ENCODE measurements around the gene EXOC3L2.

EXOC3L2 gene

DNA sequence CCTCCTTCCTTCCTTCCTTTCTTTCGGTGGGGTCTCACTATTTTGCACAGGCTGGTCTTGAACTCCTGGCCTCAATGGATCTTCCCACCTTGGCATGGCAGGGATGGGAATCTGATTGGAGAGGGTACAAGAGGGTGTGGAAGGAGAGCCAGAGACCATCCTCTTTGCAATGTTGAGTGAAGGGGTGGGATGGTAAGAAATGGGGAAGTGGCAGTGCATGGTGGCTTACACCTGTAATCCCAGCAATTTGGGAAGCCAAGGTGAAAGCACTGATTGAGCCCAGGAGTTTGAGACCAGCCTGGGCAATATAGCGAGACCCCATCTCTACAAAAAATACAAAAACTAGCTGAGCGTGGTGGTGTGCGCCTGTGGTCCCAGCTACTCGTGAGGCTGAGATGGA is 61.1 kb downstream of the EXOC3L2 start:
- DNase-seq (ENCODE audit: extremely low read depth in 1 of 2, low read depth in 1 of 2): no peak

DNA sequence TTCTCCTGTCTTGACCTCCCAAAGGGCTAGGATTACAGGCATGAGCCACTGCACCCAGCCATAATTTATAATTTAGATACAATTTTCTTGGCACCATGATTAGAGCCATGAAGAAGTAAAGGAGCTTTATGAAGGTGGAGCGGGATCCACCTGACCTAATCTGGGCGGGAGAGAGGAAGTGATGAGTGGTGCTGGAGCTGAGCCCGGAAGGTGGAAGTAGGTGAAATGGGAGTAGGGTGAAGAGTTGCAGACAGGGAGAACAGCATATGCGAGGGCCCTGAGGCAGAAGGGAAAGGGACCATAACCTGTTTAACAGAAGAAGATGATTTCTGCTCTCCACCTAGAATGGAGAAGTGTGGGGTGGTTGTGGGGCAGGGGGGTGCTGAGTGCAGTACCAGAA is 62.4 kb downstream of the EXOC3L2 start:
- no peak for DNase-seq (ENCODE audit: extremely low read depth in 1 of 2, low read depth in 1 of 2)

DNA sequence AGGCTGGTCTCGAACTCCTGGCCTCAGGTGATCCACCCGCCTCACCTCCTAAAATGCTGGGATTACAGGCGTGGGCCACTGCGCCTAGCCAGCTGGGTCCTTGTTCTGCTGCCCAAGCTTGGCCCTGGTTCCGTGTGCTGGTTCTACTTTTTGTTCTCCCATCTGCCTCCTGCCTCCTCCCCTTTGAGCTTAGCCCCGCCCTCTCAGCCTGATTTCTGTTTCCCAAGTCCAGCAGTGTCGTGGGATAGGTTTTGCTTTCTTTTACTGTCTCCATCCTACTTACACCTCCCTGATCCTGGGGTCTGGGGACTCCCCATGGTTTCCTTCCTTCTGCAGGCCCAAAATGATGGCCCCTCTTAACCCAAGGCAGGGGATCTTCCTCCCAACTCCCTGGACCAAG is 64.3 kb downstream of the EXOC3L2 start:
- no peak for DNase-seq (ENCODE audit: extremely low read depth in 1 of 2, low read depth in 1 of 2)

DNA sequence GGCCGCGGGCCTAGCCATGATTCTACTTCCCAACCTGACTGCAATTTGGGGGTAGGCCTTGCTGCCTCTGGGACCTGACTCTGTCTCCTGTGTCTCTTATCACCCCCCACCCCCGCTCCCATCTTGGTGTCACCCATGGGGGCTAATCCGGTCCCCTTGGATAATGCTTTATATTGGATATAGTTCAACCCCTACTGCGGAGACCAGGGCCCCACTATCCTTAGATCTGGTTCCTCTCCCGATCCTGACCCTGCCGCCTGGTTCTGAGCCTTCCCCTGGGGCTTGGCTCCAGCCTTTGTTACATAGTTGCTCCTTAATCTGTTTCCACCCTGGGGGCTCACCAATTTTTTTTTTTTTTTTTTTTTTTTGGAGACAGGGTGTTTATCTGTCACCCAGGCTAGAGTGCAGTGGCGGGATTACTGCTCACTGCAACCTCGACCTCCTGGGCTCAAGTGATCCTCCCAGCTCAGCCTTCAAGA is 65.3 kb downstream of the EXOC3L2 start:
- DNase-seq (ENCODE audit: extremely low read depth in 1 of 2, low read depth in 1 of 2): no peak

DNA sequence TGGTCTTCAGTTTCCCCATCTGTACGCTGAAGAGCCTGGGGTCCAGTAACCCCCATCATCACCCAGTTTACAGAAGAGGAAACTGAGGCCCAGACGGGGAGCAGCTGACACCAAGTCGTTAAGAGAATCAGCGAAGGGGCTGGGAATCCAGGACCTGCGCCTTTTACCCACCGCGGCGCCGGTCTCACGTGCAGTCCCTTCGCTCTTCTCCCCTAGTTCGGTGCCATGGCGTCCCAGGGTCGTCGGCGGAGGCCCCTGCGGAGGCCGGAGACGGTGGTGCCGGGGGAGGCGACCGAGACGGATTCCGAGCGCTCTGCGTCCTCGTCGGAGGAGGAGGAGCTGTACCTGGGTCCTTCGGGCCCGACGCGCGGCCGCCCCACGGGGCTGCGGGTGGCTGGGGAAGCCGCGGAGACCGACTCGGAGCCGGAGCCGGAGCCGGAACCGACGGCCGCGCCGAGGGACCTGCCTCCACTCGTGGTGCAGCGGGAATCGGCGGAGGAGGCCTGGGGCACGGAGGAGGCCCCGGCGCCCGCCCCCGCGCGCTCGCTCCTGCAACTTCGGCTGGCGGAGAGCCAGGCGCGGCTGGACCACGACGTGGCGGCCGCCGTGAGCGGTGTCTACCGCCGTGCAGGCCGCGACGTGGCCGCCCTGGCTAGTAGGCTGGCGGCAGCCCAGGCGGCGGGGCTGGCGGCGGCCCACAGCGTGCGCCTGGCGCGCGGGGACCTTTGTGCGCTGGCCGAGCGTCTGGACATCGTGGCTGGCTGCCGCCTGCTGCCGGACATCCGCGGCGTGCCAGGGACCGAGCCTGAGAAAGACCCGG is 65.9 kb downstream of the EXOC3L2 start:
- DNase-seq (ENCODE audit: extremely low read depth in 1 of 2, low read depth in 1 of 2): no peak

DNA sequence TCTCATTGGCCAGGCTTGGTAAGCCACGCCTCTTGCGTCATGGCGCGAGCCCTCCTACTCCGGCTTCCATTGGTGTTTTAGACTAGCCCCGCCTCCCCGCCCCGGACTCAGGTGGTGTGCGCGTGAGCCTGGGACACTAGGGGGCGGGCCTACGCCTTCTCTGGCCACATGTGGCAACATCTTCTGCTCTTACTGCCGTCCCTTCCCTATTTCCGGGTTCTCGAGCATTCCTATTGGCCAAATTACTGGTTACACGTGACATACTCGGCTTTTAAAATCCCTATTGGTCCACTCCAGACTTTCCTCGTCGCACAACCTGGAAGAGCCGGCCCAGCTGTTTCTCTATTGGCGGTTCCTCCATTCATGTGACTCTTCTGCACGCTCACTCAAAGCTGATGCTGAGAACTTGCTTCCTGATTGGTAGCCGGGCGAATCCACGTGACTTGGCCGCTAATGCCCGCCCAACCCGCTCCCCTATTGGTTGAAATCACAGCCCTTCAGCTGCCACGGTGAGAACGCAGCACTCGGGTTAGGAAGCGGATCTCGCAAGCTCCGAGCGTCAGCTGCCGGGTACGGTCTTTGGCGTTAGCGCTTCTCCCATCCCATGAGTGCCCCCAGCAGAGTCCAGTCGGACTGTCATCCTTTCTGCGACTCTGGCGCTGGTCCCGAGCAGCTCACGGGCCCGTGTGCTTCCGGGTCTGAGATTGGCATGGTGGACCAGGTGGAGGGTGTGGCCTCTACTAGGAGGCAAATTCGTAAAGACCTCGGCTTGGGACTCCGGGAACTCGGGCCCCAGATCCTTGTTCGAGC is 66.7 kb downstream of the EXOC3L2 start, which contains the start of gene BLOC1S3:
BLOC1S3 (plus strand) TSS at position 523 of the 810 bp plus-strand sequence. CDS start 513 bp downstream, outside the sequence.
- peak; percentile 98 to 100 for DNase-seq (ENCODE audit: extremely low read depth in 1 of 2, low read depth in 1 of 2)

DNA sequence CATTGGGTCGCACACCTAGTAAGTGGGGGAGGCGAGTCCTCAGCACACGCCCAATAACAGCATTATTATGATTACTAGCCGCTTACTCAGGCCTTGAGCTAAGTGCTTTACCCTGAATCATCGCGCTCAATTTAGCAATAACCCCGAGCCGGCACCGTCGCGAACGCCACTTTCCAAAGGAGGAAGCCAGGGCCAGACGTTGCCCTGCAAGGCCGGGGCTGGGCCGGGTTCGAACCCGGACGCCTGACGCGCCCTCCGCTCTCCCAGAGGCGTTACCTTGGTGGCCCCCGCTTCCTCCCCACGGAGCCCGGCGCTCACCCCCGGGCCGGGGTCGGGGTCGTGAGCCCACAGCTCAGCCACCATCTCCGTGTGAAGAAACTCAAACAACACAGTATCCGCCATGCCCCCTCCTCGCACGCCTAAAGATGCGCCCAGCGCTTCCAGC is 67.4 kb downstream of the EXOC3L2 start, which contains the start of gene TRAPPC6A:
TRAPPC6A (minus strand) TSS at position 421 of the 445 bp plus-strand sequence; CDS start at position 402, 19 bp downstream.
- no peak for DNase-seq (ENCODE audit: extremely low read depth in 1 of 2, low read depth in 1 of 2)

DNA sequence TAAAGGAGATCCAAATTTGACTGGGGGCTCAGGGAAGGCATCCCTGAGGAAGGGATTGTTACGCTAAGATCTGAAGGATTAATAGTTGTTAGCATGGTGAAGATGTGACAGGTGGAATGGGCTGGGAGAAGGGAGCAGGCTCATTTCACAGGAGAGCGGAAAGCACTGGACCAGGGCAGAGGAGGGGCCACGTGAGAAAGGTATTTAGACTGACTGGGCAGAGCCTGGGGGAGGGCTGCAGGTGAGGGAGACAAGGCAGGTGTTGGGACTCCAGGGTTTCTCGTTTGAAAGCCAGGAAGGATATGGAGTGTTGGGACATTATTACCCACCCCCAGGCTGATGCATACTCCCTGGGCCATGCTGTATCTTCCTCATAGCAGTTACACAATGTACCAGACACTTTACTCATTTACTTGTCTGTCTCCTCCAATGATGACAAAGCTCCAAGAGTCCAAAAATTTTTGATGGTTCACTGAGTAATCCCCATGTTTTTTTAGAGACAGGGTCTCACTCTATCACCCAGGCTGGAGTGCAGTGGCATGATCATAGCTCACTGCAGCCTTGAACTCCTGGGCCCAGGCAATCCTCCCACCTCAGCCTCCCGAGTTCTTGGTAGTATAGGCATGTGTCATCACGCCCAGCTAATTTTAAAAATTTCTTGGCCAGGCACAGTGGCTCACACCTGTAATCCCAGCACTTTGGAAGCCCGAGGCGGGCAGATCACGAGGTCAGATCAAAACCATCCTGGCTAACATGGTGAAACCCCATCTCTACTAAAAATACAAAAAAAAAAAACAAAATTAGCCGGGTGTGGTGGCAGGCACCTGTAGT is 69.5 kb downstream of the EXOC3L2 start:
- DNase-seq (ENCODE audit: extremely low read depth in 1 of 2, low read depth in 1 of 2): no peak

DNA sequence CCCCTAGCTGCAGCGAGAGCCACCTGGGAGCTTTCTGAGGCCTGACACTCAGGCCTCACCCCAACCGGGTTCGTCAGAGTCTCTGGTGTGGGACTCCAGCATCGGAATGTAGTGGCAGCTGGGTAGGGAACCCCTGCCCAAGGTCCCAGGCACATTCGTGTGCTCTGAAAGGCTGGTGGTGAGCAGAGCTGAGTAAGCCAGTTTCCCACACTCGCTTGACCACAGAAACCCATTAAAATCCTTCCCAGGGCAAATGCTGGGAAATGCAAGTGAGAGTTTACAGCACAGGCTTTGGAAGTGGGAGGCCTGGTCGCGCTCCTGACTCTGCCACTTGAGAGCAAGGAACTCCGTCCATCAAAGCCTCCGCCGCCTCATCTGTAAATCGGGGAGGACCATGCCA is 71.4 kb downstream of the EXOC3L2 start:
- DNase-seq (ENCODE audit: extremely low read depth in 1 of 2, low read depth in 1 of 2): no peak

DNA sequence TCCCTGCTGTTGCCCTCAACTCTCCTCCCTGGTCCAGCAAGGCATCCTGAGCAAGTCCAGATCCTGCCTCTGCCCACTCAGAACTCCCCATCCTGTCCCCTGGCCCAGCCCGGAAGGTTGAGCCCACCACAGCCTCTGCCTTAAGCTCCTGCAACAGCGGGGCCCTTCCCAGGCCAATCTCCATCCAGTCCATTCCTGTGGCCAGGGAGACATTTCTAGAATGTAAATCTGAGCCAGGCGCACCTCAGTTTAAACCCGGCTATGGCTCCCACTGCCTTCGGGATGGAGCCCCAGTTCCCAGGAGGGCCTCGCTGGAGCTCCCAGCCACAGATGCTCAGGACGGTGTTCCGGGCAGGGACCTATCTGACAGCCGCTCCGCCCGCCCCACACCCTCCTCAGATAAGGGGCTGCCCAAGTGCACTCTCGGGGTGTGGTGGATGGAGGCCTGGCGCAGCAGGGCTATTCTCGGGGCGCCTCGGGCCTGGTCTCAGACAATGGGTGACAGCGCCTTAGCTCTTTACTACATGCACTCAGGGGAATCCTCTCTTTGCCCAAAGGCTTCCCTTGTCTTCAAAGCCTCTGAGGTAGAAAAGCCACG is 72.5 kb downstream of the EXOC3L2 start:
- no peak for DNase-seq (ENCODE audit: extremely low read depth in 1 of 2, low read depth in 1 of 2)

DNA sequence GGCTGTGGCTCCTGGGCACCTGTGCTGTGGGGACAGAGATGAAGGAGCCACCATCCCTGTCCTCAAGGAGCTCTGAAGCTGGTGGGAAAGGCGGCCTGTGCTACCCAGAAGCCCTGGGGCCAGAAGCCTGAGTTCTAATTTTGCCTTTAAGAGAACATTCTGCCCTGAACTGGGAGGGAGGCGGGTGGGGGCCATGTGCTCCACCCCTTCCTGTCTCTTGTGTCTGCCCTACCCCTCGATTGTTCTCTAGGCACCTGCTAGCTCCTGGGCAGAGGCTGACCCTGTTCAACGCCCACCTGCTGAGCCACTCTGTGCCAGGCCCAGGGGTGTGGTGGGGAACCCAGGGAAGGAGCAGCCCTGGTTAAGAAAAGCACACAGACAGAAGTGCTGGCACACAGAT is 73.0 kb downstream of the EXOC3L2 start:
- DNase-seq (ENCODE audit: extremely low read depth in 1 of 2, low read depth in 1 of 2): no peak

DNA sequence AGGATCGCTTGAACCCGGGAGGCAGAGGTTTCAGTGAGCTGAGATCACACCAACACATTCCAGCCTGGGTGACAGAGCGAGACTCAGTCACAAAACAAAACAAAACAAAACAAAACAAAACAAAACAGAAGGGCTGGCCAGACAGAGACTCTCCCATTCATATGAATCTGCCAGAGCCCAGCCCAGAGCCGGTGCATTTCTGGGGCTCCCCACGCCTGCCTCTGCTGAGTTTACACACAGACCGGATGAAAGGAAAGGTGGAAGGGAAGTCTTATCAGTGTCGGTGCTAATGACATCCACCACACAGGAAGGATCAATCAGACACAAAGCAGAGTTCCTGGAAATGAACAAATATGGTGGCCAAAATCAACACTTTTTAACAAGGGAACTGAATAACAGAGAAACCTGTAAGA is 74.0 kb downstream of the EXOC3L2 start:
- no peak for DNase-seq (ENCODE audit: extremely low read depth in 1 of 2, low read depth in 1 of 2)

DNA sequence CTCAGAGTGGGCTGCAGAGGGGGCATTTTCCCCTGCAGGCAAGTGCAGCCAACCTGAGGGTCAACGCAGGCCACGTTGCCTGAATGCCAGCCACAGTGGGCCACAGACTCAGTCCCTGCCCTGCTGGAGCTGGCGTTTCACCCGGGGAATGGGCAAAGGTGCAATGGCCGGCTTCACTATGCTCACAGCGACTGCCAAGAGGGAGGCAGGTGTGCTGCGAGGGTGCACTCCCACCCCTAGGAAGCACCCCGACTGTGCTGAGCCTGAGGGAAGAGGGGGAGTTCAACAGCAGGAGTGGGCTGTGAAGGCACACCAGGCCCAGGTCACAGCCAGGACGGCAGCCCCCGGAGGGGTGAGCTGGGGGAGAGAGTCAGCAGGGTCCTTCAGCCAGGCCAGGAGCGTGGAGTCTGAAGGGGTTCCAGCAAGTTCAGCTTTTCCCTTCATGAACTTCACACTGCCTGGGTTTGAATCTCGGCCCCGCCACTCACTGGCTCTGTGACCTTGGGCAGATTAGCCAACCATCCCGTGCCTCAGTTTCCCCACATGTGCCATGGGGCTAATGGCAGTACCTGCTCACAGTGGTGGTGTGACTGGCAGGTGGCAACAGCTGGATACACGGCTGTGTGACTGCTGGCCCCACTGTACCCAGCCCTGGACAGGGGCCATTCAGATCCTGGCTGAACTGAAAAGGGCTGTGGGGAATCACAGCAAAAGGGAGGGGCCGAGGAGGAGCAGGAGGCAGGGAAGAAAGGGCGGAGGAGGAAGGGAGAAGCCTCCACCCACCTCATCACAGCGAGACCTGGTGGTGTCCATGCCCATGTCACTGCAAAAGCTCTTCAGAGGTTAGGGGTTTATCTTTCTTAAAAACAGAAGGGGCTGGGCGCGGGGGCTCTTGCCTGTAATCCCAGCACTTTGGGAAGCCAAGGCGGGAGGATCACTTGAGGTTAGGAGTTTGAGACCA is 74.8 kb downstream of the EXOC3L2 start:
- DNase-seq (ENCODE audit: extremely low read depth in 1 of 2, low read depth in 1 of 2): no peak

DNA sequence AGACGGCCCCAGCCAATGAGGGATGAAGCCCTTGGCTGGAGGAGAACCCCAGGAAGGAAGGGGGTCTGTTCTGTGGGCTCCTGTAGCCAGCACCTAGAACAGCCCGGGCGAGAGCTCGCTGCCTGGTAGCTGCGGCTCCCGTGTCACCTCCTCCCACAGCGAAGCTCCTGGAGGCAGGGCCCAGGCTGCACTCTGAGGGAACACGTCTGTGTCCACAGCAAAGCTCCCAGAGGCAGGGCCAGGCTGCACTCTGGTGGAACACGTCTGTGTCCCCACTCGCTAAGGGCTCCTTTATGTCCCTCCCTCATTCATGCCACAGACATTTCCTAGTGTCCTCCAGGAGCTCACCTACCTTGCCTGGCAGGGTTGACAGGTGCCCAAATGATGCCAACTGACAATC is 75.6 kb downstream of the EXOC3L2 start:
- no peak for DNase-seq (ENCODE audit: extremely low read depth in 1 of 2, low read depth in 1 of 2)

DNA sequence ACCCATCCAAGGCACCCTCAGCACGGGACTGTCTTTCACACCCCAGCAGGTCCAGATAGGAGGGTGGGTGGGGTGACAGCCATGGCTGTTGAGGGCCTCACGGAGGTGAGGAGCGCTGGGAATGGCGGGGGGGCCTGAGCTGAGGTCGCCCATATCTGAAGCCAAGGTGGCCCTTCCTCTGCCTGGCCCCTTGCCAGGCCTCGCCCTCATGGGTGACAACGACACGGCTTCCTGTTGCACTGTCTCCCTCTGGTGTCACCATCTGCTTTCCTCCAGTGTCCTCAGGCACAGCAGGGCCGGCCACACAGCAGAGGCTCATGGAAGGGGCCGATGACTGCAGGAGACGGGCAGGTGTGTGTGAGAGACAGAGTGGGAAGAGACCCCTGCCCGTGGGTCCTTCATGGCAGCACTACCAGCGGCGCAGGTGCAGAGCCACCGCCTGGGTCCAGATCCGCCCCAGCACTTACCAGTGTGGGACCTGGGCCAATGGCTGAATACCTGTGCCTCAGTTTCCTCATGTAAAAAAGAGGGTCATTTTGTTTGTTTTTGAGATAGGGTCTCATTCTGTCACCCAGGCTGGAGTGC is 76.3 kb downstream of the EXOC3L2 start:
- DNase-seq (ENCODE audit: extremely low read depth in 1 of 2, low read depth in 1 of 2): no peak

DNA sequence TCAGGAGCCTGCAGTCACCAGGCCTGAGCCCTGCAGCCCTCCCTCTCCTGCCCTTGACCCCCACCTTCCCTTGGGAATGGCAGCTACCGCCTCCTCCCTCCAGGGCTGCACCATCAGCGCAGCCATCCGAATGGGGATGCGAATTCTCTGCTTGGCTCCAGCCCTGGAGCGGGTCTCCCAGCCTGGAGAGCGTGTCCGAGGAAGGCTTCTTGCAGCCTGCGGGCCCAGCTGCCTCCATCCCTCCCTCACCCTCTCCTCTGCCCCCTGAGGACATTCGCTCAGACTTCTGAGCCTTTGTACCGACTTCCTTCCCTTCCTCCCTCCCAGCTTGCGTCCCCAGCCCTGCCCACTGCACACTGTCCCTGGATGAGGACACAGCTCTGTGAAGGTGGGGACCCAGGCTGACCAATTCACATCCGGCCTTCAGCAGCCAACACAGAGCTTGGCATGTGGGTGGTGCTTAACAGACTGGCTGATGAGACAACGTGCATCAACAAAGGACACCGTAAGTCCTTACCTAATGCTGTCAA is 78.4 kb downstream of the EXOC3L2 start:
- no peak for DNase-seq (ENCODE audit: extremely low read depth in 1 of 2, low read depth in 1 of 2)

DNA sequence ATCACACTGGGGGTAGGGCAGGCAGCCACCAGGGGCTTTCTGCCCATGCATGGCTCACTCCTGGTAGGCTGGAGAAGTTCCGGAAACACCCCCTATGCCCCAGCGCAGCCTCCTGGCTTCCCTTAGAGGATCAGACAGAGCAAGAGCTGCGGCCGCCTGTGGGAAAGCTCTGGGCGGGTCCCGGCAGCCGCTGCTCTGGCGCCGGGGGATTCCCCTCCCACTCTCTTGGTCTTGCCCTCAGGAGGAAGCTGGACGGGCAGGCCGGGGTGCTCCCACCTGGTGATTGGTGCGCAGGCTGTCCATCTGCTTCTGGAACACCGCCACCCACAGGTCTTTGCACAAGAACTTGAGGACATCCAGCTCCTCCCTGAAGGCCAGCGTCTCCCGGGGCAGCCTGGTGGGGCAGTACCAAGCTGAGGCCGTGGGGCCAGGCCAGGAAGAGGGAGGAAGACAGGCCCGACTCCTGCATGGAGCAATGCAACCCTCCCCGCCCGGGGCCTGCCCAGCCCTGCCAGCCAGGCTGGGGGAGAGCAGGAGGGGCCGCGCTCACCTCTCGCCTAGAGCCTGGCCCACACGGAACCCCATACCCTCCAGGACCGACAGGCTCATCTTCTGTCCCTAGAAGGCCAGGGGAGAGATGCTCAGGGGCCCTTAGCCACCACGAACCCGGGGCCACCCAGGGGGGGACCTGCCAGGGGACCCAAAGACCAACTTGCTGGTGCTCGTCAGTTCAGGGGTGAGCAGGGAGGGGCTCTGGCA is 80.5 kb downstream of the EXOC3L2 start:
- peak in 1 of 2 donors; percentile 71 for DNase-seq (ENCODE audit: extremely low read depth in 1 of 2, low read depth in 1 of 2)
